Psoas muscle (tissue), 8 donors: ENCODE data around the gene TPO. TPM values are rescaled to one million over a fixed set of nuclear protein-coding genes. Genes with fewer than 3 reads are reported as not detected.

Experiments
- ATAC-seq, 4 donors: fragments of 200-7000 bp; cut with Tn5 transposase; one replicate each; pipeline ENCODE4 v1.9.1; 2020; ENCODE audit warnings: moderate library complexity in 3 of 4, mild to moderate bottlenecking in 2 of 4
- DNase-seq, 2 donors: peaks; one replicate each; pipeline ENCODE4 v3.0.0-alpha.2; 2020
- H3K27ac ChIP-seq: fragments of 200-600 bp; one replicate; pipeline ENCODE4 v1.8.0; 2022
- H3K27me3 ChIP-seq, 3 donors: fragments of 200-600 bp in 1 of 3; one replicate each; pipeline versions ENCODE4 v1.6.1 to v1.8.0; 2013 to 2022; ENCODE audit warnings: low read length in 2 of 3, mild to moderate bottlenecking in 2 of 3, moderate library complexity in 1 of 3; ENCODE audit not compliant: insufficient read depth in 3 of 3
- H3K36me3 ChIP-seq, 2 donors: fragments of 200-600 bp in 1 of 2; one replicate each; pipeline versions ENCODE4 v1.6.1 to v1.8.0; 2013 to 2022; ENCODE audit warnings: low read depth in 1 of 2, mild to moderate bottlenecking in 1 of 2, moderate library complexity in 1 of 2; ENCODE audit not compliant: insufficient read depth in 1 of 2
- H3K4me1 ChIP-seq: fragments of 200-600 bp; one replicate; pipeline ENCODE4 v1.8.0; 2022
- H3K4me3 ChIP-seq: fragments of 200-600 bp; one replicate; pipeline ENCODE4 v1.8.0; 2022; ENCODE audit warnings: mild to moderate bottlenecking
- H3K9me3 ChIP-seq: fragments of 200-600 bp; one replicate; pipeline ENCODE4 v1.8.0; 2022
- CTCF ChIP-seq: fragments of 200-600 bp; IDR thresholded peaks from one replicate; pipeline ENCODE4 v1.8.0; 2022; ENCODE audit warnings: antibody characterized with exemption
- WGBS, 3 donors: extraction: QIAGEN DNeasy Blood & Tissue Kit; methylation state at CpG; one replicate each; pipeline versions ENCODE4 v1.1.6 to v1.1.7; 2013; 5-methylcytosine and 5-hydroxymethylcytosine counted together
- intact Hi-C, 2 donors: fragments of 100-400 bp; cut with DNase I; formaldehyde crosslinking; loops; one replicate each; pipeline versions ENCODE4 v1.11.0 to v1.14.2; 2022
- polyA plus RNA-seq, 3 donors: library from polyadenylated mRNA; stranded (reverse); fragments of 200-250 nt; gene quantifications; one replicate each; pipeline ENCODE4 v1.2.3, GENCODE V29; 2013
- total RNA-seq, 4 donors: library from RNA; stranded (reverse); fragmentation: NEBNext Ultra II Directional in 2 of 4; extraction: Animal tissue kit (Norgen Biotek cat#: 25700) in 2 of 4; gene quantifications; one replicate each; pipeline versions ENCODE4 v1.2.1 to v1.2.4, GENCODE V29; 2021 to 2023
- donor health status: healthy with polysubstance abuse.
- donor health status: DM: no; HTN: no; CAD: no; lungs with moderate emphysema.
- donor health status: Bipolar disorder and iron deficiency.
- donor health status: healthy.
- donor health status: DM: yes; HTN: yes; CAD: no.
- donor health status: DM: no; HTN: no; CAD: no.
- donor health status: DM: no; HTN: no; CAD: no.
- donor health status: DM: yes; HTN: yes; CAD: no.

Gene TPO
- total and polyA plus RNA-seq, 7 donors, result 2.1 to 4.5 (median 3.8) TPM

GRCh38 chr2:1518331-1518803 lies 105.1 kb downstream of the TPO start:
- ATAC-seq (no peak), DNase-seq (no peak)
- Histone ChIP-seq H3K9me3 (no peaks in the 10 kb centered on the region), H3K27me3 (no peaks in the 10 kb centered on the region), H3K4me3 (no peak overlapping the region), H3K4me1 (no peaks in the 10 kb centered on the region), H3K36me3 (no peaks in the 10 kb centered on the region), H3K27ac (no peak overlapping the region)
- no peak for TF ChIP-seq CTCF
- intact Hi-C loops, result no loop called here
- 68 to 75% (median 69%) methylated on average over 3 of the region's 3 CpGs for WGBS, 3 donors

- WGBS, 3 donors, result 62 to 64% (median 64%) methylated on average over 10 of the region's 10 CpGs
- no peaks in the 10 kb centered on the region for H3K4me1 ChIP-seq
- intact Hi-C loops, result no loop called here
- H3K4me3 ChIP-seq, result no peak overlapping the region
- DNase-seq (no peak), ATAC-seq (no peak)
- no peaks in the 10 kb centered on the region for H3K9me3 ChIP-seq
- no peaks in the 10 kb centered on the region for H3K36me3 ChIP-seq
- TF ChIP-seq CTCF, result no peak
- H3K27ac ChIP-seq, result no peak overlapping the region
- no peaks in the 10 kb centered on the region for H3K27me3 ChIP-seq
Observed at GRCh38 chr2:1518867-1519530, 105.7 kb downstream of the TPO start.

- no peaks in the 10 kb centered on the region for H3K36me3 ChIP-seq
- DNase-seq (no peak), ATAC-seq (no peak)
- H3K9me3 ChIP-seq, result no peaks in the 10 kb centered on the region
- no peak for TF ChIP-seq CTCF
- 66 to 71% (median 71%) methylated on average over 21 of the region's 21 CpGs for WGBS, 3 donors
- no peak overlapping the region for H3K27ac ChIP-seq
- intact Hi-C loops, result no loop called here
- H3K4me3 ChIP-seq, result no peak overlapping the region
- H3K4me1 ChIP-seq, result no peaks in the 10 kb centered on the region
- H3K27me3 ChIP-seq, result no peaks in the 10 kb centered on the region
Observed at GRCh38 chr2:1521191-1521877, 108.1 kb downstream of the TPO start.

GRCh38 chr2:1521878-1522830 lies 108.9 kb downstream of the TPO start:
- DNase-seq, result no peak
- ATAC-seq, result no peak
- Histone ChIP-seq H3K4me1 (no peaks in the 10 kb centered on the region), H3K36me3 (no peaks in the 10 kb centered on the region), H3K9me3 (no peaks in the 10 kb centered on the region), H3K4me3 (no peak overlapping the region), H3K27me3 (no peaks in the 10 kb centered on the region), H3K27ac (no peak overlapping the region)
- intact Hi-C loops, result no loop called here
- no peak for TF ChIP-seq CTCF
- WGBS, 3 donors, result 82 to 88% (median 85%) methylated on average over 24 to 26 of the region's 26 CpGs
